H1 (cell line): Measurements from ENCODE around the gene LEFTY1. TPM values are rescaled to one million over a fixed set of nuclear protein-coding genes. Genes with fewer than 3 reads are reported as not detected.

Experiments used
- CTCF ChIA-PET: fragments of 300-600 bp; sonication (Branson Sonifier 250); formaldehyde crosslinking; loops from one replicate; lab custom pipeline; 2021; ENCODE audit not compliant: partially characterized antibody; lab: Charles Lee
- POLR2A ChIA-PET: fragments of 300-600 bp; sonication (Branson Sonifier 250); formaldehyde crosslinking; loops from one replicate; lab custom pipeline; 2021; ENCODE audit warnings: inconsistent platforms; ENCODE audit not compliant: partially characterized antibody; lab: Charles Lee
- DNase-seq, 2 experiments: peaks; one replicate each; pipeline versions ENCODE4 v3.0.0 to v3.0.0-alpha.2; 2010 to 2022; ENCODE audit warnings: low spot score in 2 of 2, low read depth in 1 of 2, mixed read lengths in 1 of 2
- FAIRE-seq: peaks from 2 replicates; lab custom pipeline; 2011; peaks lifted over from hg19 to GRCh38; lab: Jason Lieb, UNC
- H2AFZ ChIP-seq: 2 replicates; pipeline ENCODE4 v1.8.1; 2012; ENCODE audit warnings: low read length, inconsistent platforms
- H2AK5ac ChIP-seq: 2 replicates; pipeline ENCODE4 v1.6.1; 2013; ENCODE audit warnings: low read depth, low read length
- H2BK120ac ChIP-seq: replicated peaks from 2 replicates; pipeline ENCODE3; 2013; ENCODE audit warnings: low read depth, low read length, inconsistent platforms
- H2BK12ac ChIP-seq: 2 replicates; pipeline ENCODE4 v1.6.1; 2013; ENCODE audit warnings: low read depth, low read length
- H2BK15ac ChIP-seq: 2 replicates; pipeline ENCODE4 v1.6.1; 2013; ENCODE audit warnings: low read length
- H2BK20ac ChIP-seq: 2 replicates; pipeline ENCODE4 v1.6.1; 2013; ENCODE audit warnings: low read length
- H2BK5ac ChIP-seq: 2 replicates; pipeline ENCODE4 v1.6.1; 2013; ENCODE audit warnings: low read depth, low read length
- H3K14ac ChIP-seq: 2 replicates; pipeline ENCODE4 v1.6.1; 2013; ENCODE audit warnings: inconsistent platforms; ENCODE audit not compliant: insufficient read length
- H3K18ac ChIP-seq: 2 replicates; pipeline ENCODE4 v1.6.1; 2013; ENCODE audit warnings: low read length; ENCODE audit errors: extremely low read depth
- H3K23ac ChIP-seq: 2 replicates; pipeline ENCODE4 v1.6.1; 2013; ENCODE audit warnings: inconsistent platforms; ENCODE audit not compliant: insufficient read length
- H3K23me2 ChIP-seq: 2 replicates; pipeline ENCODE4 v1.6.1; 2013; ENCODE audit warnings: low read depth, low read length
- H3K27ac ChIP-seq: 2 replicates; pipeline ENCODE4 v1.6.1; 2011; ENCODE audit warnings: low read depth, low read length, inconsistent platforms
- H3K27me3 ChIP-seq, 4 experiments: replicated peaks in 1 of 4; 1 replicate in 1 of 4; 2 replicates in 3 of 4; pipeline versions ENCODE4 v1.6.1 to v1.8.1; 2011 to 2013; ENCODE audit warnings: low read length in 3 of 4, mild to moderate bottlenecking in 3 of 4, inconsistent platforms in 2 of 4, mixed read lengths in 2 of 4, moderate library complexity in 1 of 4; ENCODE audit not compliant: control insufficient read depth in 3 of 4, insufficient read depth in 3 of 4; ENCODE audit errors: extremely low read depth in 1 of 4
- H3K36me3 ChIP-seq, 4 experiments: 2 replicates each; pipeline versions ENCODE4 v1.6.1 to v1.8.1; 2011 to 2013; ENCODE audit warnings: mild to moderate bottlenecking in 4 of 4, low read length in 3 of 4, moderate library complexity in 2 of 4, control low read depth in 1 of 4, inconsistent platforms in 1 of 4; ENCODE audit not compliant: insufficient read depth in 4 of 4, control insufficient read depth in 2 of 4
- H3K4ac ChIP-seq: replicated peaks from 2 replicates; pipeline ENCODE3; 2013; ENCODE audit warnings: low read length, low read depth, mixed read lengths, inconsistent platforms; ENCODE audit not compliant: insufficient read length
- H3K4me1 ChIP-seq, 4 experiments: replicated peaks in 1 of 4; 1 replicate in 1 of 4; 2 replicates in 3 of 4; pipeline versions ENCODE4 v1.6.1 to v1.8.1; 2011 to 2013; ENCODE audit warnings: low read length in 3 of 4, inconsistent platforms in 2 of 4, mixed read lengths in 1 of 4; ENCODE audit not compliant: insufficient read depth in 4 of 4, control insufficient read depth in 3 of 4
- H3K4me2 ChIP-seq, 2 experiments: 2 replicates each; pipeline versions ENCODE4 v1.6.1 to v1.8.1; 2011 to 2013; ENCODE audit warnings: low read depth in 2 of 2, low read length in 2 of 2, control low read depth in 1 of 2, inconsistent platforms in 1 of 2, mild to moderate bottlenecking in 1 of 2; ENCODE audit not compliant: insufficient read depth in 1 of 2
- H3K4me3 ChIP-seq, 4 experiments: fragments of 200-600, 300-600 bp in 1 of 4; sonication (generic), shearing (Covaris generic), sonication (Bioruptor Twin) in 1 of 4; 2 replicates each; pipeline versions ENCODE4 v1.5.1 to v1.8.1; 2011 to 2016; ENCODE audit warnings: low read length in 4 of 4, low read depth in 3 of 4, control low read depth in 2 of 4, inconsistent platforms in 2 of 4, mild to moderate bottlenecking in 2 of 4, mixed read lengths in 1 of 4, moderate library complexity in 1 of 4; ENCODE audit not compliant: insufficient read depth in 2 of 4; ENCODE audit errors: extremely low read depth in 1 of 4
- H3K56ac ChIP-seq: replicated peaks from 2 replicates; pipeline ENCODE3; 2013; ENCODE audit warnings: low read depth, mild to moderate bottlenecking, mixed read lengths, low read length, inconsistent platforms; ENCODE audit not compliant: insufficient read length
- H3K79me1 ChIP-seq: 2 replicates; pipeline ENCODE4 v1.6.1; 2013; ENCODE audit warnings: low read depth, low read length, control low read depth
- H3K79me2 ChIP-seq, 2 experiments: 2 replicates each; pipeline versions ENCODE4 v1.6.1 to v1.8.1; 2012 to 2013; ENCODE audit warnings: low read length in 2 of 2, mild to moderate bottlenecking in 2 of 2, inconsistent platforms in 1 of 2; ENCODE audit not compliant: insufficient read depth in 2 of 2, control insufficient read depth in 1 of 2
- H3K9ac ChIP-seq, 4 experiments: replicated peaks in 1 of 4; 1 replicate in 1 of 4; 2 replicates in 3 of 4; pipeline versions ENCODE4 v1.6.1 to v1.8.1; 2011 to 2013; ENCODE audit warnings: low read depth in 3 of 4, low read length in 3 of 4, control low read depth in 2 of 4, mild to moderate bottlenecking in 2 of 4, moderate library complexity in 2 of 4, inconsistent platforms in 1 of 4; ENCODE audit errors: extremely low read depth in 1 of 4
- H3K9me3 ChIP-seq, 2 experiments: 2 replicates each; pipeline versions ENCODE4 v1.6.1 to v1.8.1; 2012 to 2013; ENCODE audit warnings: mild to moderate bottlenecking in 2 of 2, moderate library complexity in 2 of 2, control low read depth in 1 of 2, inconsistent platforms in 1 of 2, low read depth in 1 of 2, low read length in 1 of 2, mixed read lengths in 1 of 2; ENCODE audit not compliant: insufficient read depth in 2 of 2
- H4K20me1 ChIP-seq, 2 experiments: replicated peaks in 1 of 2; 2 replicates each; pipeline versions ENCODE3 to v1.8.1; 2011 to 2013; ENCODE audit warnings: inconsistent platforms in 2 of 2, low read length in 2 of 2, mild to moderate bottlenecking in 1 of 2; ENCODE audit not compliant: insufficient read depth in 2 of 2, control insufficient read depth in 1 of 2
- H4K5ac ChIP-seq: 2 replicates; pipeline ENCODE4 v1.6.1; 2013; ENCODE audit warnings: low read length, low read depth, mixed read lengths, inconsistent platforms; ENCODE audit not compliant: insufficient read length
- H4K8ac ChIP-seq: 2 replicates; pipeline ENCODE4 v1.8.0; 2013; ENCODE audit warnings: mild to moderate bottlenecking, moderate library complexity, low read length, inconsistent platforms; ENCODE audit not compliant: insufficient read depth; ENCODE audit errors: extremely low read depth
- H4K91ac ChIP-seq: replicated peaks from 2 replicates; pipeline ENCODE3; 2013; ENCODE audit warnings: low read length, mixed read lengths, inconsistent platforms; ENCODE audit not compliant: insufficient read length
- BACH1 ChIP-seq: IDR thresholded peaks from 2 replicates; pipeline ENCODE4 v1.6.1; 2012; ENCODE audit warnings: low read length, improper control_type of control experiment
- RBBP5 ChIP-seq: IDR thresholded peaks from 2 replicates; pipeline ENCODE4 v1.7.1; 2012; ENCODE audit warnings: low read depth, mild to moderate bottlenecking, inconsistent platforms, low read length, moderate library complexity, borderline replicate concordance
- RFX5 ChIP-seq: IDR thresholded peaks from 2 replicates; pipeline ENCODE4 v1.6.1; 2011; ENCODE audit warnings: low read depth, low read length, improper control_type of control experiment, borderline replicate concordance
- RNF2 ChIP-seq: fragments of 200-900, 300-1000 bp; sonication (generic); IDR thresholded peaks from 2 replicates; pipeline ENCODE4 v1.7.1; 2016; ENCODE audit warnings: borderline replicate concordance, low read depth, mild to moderate bottlenecking, antibody characterized with exemption, low read length; ENCODE audit not compliant: poor library complexity, severe bottlenecking; ENCODE audit errors: missing control alignments
- TAF1 ChIP-seq: IDR thresholded peaks from 2 replicates; pipeline ENCODE4 v1.6.1; 2011; ENCODE audit warnings: mild to moderate bottlenecking, low read depth, low read length
- WGBS, 2 experiments: shearing (Covaris generic) in 1 of 2; methylation state at CpG; one replicate each; pipeline versions ENCODE4 v1.1.6 to v1.1.7; 2013 to 2015; ENCODE audit warnings: low lambda C conversion rate in 2 of 2, mixed read lengths in 2 of 2, inconsistent platforms in 1 of 2, low coverage in 1 of 2, missing lambda C conversion rate in 1 of 2; ENCODE audit not compliant: insufficient replicate concordance in 2 of 2, insufficient coverage in 1 of 2, insufficient read length in 1 of 2; ENCODE audit errors: extremely low coverage in 1 of 2, missing lambda C conversion rate in 1 of 2; 5-methylcytosine and 5-hydroxymethylcytosine counted together
- polyA plus RNA-seq, 7 experiments: library from polyadenylated mRNA; depleted of rRNA in 3 of 7; stranded (reverse) in 5 of 7; unstranded in 2 of 7; fragments of >200 nt in 5 of 7; fragments of 200-250 nt in 2 of 7; gene quantifications; 1 replicate in 5 of 7; 2 replicates in 1 of 7; 4 replicates in 1 of 7; pipeline versions ENCODE4 v1.2.1 to v1.2.3, GENCODE V29; 2011 to 2013; ENCODE audit warnings: missing spikeins in 2 of 7, mixed read lengths in 2 of 7
- total RNA-seq: library from RNA; stranded (reverse); fragmentation: NEBNext Ultra II Directional; extraction: Animal tissue kit (Norgen Biotek cat#: 25700); gene quantifications from 2 replicates; pipeline ENCODE4 v1.2.1, GENCODE V29; 2021
- TF ChIP-seq, protein P1 (sequence below): IDR thresholded peaks from 2 replicates; pipeline ENCODE4 v1.6.1; 2012; ENCODE audit warnings: inconsistent platforms

LEFTY1 gene
- total and polyA plus RNA-seq, 2 of the 8 experiments (the other 6 are each of a cell fraction or from before 2014, with no cell fraction given): 4.5 to 11.7 TPM

DNA sequence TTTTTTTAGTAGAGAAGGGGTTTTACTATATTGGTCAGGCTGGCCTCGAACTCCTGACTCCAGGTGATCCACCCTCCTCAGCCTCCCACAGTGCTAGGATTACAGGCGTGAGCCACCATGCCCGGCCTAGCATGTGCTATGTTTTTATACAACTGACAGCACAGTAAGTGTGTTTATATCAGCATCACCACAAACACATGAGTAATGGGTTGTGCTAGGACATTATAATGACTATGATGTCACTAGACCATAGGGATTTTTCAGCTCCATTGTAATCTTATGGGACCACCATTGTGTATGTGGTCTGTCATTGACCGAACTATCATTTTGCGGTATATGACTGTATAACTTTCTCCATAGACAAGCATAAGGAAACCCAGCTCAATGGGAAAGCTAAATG is 45.8 kb upstream of the LEFTY1 start:
- Histone ChIP-seq H3K4me3 (no peak overlapping the region), H2BK5ac (no peak overlapping the region), H4K20me1 (no peaks in the 10 kb centered on the region), H3K79me2 (no peaks in the 10 kb centered on the region), H2BK15ac (no peak overlapping the region), H3K79me1 (no peaks in the 10 kb centered on the region), H4K91ac (no peak overlapping the region), H3K27ac (no peak overlapping the region), H3K18ac (no peak overlapping the region), H2BK12ac (no peak overlapping the region), H4K5ac (no peak overlapping the region), H2BK120ac (no peak overlapping the region), H2BK20ac (no peak overlapping the region), H3K14ac (no peak overlapping the region), H3K9me3 (no peaks in the 10 kb centered on the region), H3K27me3 (no peaks in the 10 kb centered on the region), H3K36me3 (no peaks in the 10 kb centered on the region), H3K4me2 (no peak overlapping the region), H3K4me1 (peaks cover 0 to 3% (median under 1%) of the 10 kb centered on the region in 4 experiments; a peak in 2 of 7 replicates), H3K23me2 (no peaks in the 10 kb centered on the region), H3K4ac (no peak overlapping the region), H4K8ac (no peak overlapping the region), H3K9ac (no peak overlapping the region), H2AFZ (no peak overlapping the region), H3K23ac (no peak overlapping the region), H2AK5ac (no peak overlapping the region), H3K56ac (no peak overlapping the region)
- CTCF ChIA-PET: interaction anchor here (0.5 to 2.1 kb wide), 7 partner anchors 10 to 428 kb away, joined by 3 to 7 read pairs (median 4); no protein-coding TSS in a partner anchor
- POLR2A ChIA-PET: interaction anchor here (0.7 to 1.6 kb wide), 2 partner anchors 12 to 38 kb away, joined by 3 to 9 read pairs; partner anchors contain the start of gene PYCR2
- WGBS, 2 experiments: 87% methylated on average over 5 of the region's 5 CpGs; no CpG with 5 or more reads in 1 of the 2 experiments
- DNase-seq (no peak), FAIRE-seq (no peak)
- TF ChIP-seq RBBP5 (no peak), BACH1 (no peak), TAF1 (no peak), RFX5 (no peak), RNF2 (no peak)
- TF ChIP-seq, protein P1, sequence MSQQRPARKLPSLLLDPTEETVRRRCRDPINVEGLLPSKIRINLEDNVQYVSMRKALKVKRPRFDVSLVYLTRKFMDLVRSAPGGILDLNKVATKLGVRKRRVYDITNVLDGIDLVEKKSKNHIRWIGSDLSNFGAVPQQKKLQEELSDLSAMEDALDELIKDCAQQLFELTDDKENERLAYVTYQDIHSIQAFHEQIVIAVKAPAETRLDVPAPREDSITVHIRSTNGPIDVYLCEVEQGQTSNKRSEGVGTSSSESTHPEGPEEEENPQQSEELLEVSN: no peak
